IPS DF 4.7 (cell line): ENCODE data around the gene PODN.

Experiments
- DNase-seq: peaks from one replicate; pipeline ENCODE4 v3.0.0-alpha.2; 2013; ENCODE audit warnings: low spot score; ENCODE audit errors: extremely low read depth

The PODN gene

DNA sequence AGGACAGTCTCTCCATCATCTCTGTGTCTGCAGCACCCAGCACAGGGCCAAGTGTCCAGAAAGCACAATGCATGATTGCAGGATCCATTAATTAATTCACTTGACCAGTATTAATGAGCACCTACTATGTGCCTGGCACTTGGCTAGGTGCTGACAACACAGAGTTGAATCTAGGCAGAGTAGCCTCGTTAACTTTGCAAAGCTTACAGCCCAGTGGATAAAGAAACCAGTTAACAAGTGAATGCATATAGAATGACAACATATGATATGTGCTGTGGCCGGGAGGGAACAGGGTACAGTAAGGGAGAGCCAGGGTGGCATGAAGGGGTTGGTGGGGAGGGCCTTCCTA lies 69.6 kb downstream of the PODN start:
- no peak for DNase-seq

DNA sequence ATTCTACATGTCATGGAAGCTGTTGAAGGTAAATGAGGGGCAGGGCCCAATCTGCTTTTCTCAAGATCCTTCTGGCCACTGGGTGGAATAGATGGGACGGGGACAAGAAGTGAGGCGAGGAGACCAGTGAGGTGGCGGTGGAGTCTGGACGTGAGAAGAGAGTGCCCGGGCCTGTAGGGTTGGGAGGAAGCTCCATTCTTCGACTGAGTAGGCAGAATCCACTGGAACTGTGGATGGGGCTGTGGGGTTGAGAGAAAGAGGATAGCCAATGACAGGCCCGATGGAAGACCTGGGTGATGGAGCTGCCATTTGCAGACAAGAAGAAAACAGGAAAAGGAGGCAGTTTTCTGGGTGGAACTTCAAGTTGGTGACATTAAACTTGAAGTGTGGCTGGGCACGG lies 70.2 kb downstream of the PODN start:
- DNase-seq, result no peak

DNA sequence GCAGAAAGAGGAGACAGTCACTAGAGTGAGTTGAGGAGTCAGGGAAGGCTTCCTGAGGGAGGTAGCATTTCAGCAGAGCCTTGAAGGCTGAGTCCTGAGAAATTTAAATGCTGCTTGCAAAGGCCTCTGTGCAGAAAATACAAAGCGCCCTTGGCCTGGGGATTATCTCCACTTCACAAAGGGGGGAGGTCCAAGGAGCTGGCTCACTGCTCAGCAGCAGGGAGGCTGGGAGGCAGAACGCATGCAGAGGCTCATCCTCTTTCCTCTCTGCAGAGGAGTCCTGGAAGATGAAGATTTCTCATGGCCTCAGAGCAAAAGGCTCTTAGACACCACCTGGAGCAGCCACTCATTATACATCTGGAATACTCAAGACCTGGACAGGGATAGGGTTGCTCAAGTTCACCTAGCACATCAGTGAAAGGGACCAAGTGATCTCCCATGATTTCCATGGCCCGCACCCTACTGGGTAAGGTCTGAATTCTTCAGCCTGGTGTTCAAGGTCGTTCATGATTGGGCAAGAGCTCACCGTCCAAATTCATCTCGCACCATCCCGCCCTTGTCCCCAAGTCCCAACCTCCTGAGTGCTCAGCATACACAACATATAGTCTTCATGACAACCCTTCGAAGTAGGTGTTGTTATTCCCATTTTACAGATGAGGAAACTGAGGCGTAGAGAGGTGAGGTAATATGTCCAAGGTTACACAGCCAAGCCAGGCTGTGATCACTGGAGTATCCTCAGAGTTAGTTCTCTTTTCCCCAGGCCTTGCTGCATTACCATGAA lies 71.4 kb downstream of the PODN start:
- DNase-seq, result no peak

DNA sequence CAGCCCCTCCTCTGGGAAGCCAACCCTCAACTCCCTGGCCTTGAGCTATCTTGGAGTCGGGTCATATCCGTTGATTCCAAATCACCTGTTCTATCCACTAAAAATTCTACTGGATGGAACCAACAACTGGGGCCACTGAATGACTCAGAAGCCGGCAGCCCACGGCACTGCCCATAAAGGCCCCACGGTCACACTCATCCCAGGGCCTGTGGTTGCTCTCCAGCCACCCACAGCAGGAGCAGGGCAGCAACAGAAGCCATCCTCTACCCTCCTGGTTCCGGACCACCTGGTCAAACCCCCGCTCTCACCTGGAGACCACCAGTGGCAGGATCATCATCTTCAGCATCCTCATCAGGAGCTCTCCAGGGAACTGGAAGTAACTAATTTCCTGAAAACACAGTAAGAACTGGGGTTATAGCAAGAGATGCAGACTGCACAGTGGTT lies 72.1 kb downstream of the PODN start:
- DNase-seq, result no peak
